PC-9 (cell line): ENCODE data around the gene LSR.

Experiments used
- EZH2 ChIP-seq: fragments of 200-600 bp; sonication (generic); IDR thresholded peaks from 2 replicates; pipeline ENCODE4 v1.8.0; 2017; ENCODE audit warnings: antibody characterized with exemption, low read depth
- TF ChIP-seq, protein P1 (sequence below): fragments of 200-600 bp; sonication (generic); conservative IDR thresholded peaks from 2 replicates; pipeline ENCODE4 v1.6.1; 2017; ENCODE audit warnings: mixed run types, antibody characterized with exemption, mild to moderate bottlenecking, moderate library complexity

GRCh38 chr19:35290381-35291127 lies 41.8 kb downstream of the LSR start:
- no peak for TF ChIP-seq EZH2
- TF ChIP-seq, protein P1, sequence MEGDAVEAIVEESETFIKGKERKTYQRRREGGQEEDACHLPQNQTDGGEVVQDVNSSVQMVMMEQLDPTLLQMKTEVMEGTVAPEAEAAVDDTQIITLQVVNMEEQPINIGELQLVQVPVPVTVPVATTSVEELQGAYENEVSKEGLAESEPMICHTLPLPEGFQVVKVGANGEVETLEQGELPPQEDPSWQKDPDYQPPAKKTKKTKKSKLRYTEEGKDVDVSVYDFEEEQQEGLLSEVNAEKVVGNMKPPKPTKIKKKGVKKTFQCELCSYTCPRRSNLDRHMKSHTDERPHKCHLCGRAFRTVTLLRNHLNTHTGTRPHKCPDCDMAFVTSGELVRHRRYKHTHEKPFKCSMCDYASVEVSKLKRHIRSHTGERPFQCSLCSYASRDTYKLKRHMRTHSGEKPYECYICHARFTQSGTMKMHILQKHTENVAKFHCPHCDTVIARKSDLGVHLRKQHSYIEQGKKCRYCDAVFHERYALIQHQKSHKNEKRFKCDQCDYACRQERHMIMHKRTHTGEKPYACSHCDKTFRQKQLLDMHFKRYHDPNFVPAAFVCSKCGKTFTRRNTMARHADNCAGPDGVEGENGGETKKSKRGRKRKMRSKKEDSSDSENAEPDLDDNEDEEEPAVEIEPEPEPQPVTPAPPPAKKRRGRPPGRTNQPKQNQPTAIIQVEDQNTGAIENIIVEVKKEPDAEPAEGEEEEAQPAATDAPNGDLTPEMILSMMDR, result no peak
